COLO668 (cell line): ENCODE measurements around the gene DLG3.
"Not testable (repeated sequence)": the region's sequence is repeated elsewhere in the genome, so short reads cannot be mapped to it uniquely, and the experiment has no call there.

Experiments used
- DNase-seq: peaks from one replicate; lab custom pipeline; 2025; ENCODE audit not compliant: unreplicated experiment; lab: John Stamatoyannopoulos, UW

The DLG3 gene

DNA sequence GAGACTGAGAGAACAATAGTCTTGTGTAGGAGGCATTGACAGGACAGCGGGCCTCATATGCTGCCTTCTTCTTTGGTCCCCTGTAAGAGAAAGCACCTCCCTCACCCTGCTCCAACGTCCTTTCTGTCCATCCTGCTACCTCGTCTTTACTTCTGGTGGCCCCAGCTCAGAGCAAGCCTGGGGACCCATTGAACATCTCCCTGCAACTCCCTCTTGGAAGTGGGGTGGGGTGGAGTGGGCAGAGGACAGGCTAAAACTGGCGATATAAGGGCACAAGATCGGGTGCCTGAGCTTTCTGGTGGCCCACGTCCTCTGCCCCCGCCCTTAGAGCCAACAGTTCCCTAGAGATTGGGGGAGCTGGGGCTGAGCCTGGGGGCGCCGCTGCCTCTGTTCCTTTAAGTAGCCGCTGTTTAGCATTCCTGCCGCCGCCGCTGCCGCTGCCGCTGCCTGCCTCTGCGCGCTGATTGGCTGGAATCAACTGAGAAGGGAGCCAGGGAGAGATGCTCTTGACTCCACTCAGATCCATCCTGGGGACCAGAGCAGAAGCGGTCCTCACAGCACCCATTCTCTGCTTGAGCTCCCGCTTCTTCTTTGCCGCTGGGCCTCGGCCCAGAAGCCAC is at the start of gene DLG3:
DLG3 (plus strand) TSS at position 510 of the 620 bp plus-strand sequence. CDS start 367 bp downstream, outside the sequence.
- DNase-seq: peak; percentile 35

DNA sequence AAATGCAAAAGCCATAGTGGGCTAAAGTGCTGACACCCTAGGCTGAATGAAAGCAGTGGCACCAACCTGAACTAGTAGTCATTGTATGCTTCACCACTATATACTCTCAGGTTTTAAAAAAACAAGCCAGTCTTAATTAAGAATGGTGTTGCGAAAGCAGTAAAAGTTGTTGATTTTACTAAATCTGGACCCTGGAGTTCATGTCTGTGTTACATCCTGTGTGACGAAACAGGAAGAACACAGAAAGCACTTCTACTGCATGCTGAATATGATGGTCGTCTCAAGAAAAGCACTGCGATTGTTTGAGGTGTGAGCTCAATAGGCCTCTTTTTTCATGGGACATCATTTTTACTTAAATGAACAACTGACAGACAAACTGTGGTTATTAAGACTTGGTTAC is 45.7 kb upstream of the DLG3 start:
- no peak for DNase-seq

DNA sequence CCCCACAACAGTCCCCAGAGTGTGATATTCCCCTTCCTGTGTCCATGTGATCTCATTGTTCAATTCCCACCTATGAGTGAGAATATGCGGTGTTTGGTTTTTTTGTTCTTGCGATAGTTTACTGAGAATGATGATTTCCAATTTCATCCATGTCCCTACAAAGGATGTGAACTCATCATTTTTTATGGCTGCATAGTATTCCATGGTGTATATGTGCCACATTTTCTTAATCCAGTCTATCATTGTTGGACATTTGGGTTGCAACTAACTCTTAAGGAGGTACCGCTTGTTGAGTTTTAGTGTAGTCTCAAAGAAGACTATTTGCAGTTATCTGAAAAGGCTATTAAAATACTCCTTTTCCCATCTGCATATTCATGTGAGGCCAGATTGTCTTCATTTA is 44.5 kb upstream of the DLG3 start:
- DNase-seq: not testable (repeated sequence)

DNA sequence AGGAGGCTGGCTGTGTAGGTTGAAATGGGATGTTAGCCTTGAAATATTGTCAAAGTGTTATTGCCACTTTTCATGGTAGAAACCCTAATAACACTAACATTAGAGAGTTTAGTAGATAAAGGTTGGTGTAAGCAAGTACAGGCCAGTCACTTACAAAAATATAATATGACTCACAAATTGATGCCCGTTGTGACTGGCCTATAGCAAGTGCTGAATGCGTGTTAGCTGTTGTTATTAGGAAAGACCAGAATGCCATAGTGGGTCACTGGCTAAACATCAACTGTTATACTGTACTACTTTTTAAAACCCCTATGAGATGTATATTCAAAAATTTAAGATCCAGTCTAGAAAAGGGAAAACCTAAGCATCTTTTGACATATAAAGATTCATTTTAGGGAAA is 41.9 kb upstream of the DLG3 start:
- no peak for DNase-seq

DNA sequence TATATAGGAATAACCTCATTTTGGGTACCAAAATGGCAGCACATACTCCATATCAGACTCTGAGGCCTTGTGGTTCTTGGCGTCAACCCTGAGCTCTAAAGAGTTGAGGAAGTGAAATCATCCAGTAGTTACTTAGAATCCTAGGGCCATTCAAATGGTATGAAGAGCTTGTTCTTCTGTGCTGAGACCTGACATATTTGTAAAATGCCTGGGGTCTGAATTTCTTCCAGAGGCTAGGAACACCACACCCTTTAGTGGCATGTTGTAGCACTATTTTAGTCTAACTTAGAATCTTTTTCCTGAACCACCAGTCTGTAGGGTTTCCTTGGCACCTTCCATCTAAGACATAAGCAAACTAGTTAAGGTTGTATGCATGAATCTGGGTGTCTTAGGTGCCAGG is 39.6 kb upstream of the DLG3 start:
- DNase-seq: no peak

DNA sequence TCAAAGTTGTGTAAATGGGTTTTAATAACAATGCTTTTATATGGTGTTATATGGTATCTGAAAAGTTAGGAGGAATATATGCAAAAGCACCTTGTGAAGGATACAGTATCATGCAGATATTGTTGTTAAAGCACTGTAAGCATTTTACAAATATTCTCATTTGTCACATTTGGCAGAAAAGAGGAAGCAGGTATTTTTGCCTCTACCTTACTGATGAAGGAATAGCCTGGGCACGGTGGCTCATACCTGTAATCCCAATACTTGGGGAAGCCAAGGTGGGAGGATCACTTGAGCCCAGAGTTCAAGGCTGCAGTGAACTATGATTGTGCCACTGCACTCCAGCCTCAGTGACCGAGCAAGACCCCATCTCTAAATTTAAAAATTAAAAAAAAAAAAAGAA is 33.7 kb upstream of the DLG3 start:
- DNase-seq: no peak

DNA sequence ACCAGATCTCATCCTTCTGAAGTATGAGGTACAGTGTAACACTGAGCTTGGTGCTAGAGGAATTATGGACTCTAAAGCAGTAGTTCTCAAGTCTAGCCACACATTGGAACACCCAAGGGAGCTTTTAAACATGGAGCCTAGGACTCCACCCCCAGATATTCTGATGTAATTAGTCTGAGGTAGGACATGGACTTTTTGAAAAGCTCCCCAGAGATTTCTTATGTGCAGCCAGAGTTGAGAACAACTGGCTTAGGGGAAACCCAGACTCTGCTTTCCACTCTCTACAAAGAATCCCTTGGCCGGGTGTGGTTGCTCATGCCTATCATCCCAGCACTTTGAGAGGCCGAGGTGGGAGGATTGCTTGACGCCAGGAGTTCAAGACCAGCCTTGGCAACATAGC is 33.2 kb upstream of the DLG3 start:
- DNase-seq: no peak

DNA sequence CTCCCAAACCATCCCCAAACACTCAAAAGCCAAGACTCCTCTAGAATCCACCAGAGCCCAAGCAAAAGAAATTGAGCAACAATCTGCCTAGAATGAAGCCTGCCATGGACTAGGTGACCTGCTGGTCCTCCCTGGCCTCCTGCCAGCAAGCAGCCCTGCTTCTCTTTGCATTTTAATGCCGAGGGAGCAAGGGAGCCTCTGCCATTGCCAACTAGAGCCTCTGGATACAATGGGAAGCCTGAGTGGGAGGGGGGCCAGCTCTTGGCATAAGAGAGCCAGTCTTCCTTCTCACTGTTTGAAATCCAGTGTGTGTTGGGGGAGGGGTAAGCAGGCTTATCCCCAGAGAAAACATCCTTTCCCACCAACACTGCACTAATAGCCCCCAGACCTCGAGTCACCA is 23.0 kb upstream of the DLG3 start:
- DNase-seq: no peak

DNA sequence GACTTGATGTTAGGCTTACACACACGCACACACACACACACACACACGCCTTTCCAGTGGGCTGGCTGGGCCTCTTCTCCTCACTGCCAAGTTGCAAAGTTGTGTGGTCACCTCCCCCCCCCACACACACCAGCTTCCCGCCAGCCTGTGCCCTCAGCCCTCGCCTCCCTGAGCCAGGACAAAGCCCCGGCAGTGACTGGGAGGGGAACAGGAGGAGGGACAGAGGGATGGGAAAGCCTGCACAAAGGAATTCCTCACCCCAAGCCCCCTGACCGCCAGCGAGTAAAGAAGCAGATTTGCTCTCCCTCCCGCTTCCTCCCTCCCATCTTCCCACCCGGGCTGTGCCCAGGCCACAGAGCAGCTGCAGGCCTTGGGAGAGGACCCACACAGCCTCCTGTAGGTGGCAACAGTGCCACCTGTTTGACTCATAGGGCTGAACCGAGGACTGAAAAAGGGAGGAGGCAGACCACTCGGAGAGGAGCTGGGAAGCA is 21.7 kb upstream of the DLG3 start, which contains the start of gene GDPD2:
GDPD2 (plus strand) TSS at position 464 of the 491 bp plus-strand sequence. CDS start 1,671 bp downstream, outside the sequence.
- DNase-seq: peak; percentile 23

DNA sequence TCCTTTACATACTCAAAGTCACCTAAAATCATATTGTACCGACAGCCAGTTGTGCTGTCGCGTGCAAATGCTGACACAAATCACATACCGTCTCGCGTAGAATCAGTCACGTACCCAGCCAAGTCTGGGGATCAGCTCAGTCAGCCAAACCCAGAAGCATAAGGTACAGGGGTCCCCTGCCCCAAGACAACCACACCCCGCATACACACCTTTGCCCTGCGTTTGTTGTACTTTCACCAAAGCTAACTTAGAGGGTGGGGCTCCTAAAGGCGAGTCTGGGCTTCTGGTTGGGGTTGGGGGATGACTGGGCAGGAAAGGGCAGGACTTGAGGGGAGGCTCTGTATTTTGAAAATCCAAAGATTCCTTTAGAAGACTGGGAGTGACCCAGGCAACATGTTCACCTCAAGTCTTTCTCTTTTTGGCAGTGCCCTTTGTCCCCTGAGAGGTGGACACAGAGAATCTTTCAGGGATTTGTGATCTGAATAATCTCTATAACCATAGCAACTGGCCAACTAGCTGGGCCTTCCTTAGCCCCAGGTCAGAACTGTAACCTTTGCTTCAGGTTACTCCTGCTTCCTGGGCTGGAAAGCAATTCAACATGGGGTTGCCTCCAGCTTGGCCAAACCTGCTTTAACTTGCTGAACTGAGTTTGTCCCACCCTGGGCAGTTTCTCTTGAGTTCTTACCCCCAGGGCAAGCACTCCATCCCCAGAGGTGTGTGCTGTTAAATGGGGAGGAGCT is 20.5 kb upstream of the DLG3 start:
- no peak for DNase-seq

DNA sequence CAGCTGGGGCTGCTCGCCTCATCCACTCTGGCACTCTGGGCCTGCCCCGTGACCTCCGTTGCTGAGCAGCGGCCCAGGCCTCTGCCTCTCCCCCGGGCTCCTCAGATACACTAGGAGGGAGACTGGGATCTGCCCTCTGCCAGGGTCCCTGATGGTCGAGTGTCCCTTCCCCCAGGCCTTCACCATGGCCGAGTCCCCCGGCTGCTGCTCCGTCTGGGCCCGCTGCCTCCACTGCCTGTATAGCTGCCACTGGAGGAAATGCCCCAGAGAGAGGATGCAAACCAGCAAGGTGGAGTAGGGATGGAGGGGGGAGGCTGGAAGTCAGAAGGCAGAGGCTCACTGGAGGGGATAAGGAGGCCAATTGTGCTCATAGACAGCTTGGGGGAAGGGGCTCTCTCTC is 19.8 kb upstream of the DLG3 start:
- no peak for DNase-seq

DNA sequence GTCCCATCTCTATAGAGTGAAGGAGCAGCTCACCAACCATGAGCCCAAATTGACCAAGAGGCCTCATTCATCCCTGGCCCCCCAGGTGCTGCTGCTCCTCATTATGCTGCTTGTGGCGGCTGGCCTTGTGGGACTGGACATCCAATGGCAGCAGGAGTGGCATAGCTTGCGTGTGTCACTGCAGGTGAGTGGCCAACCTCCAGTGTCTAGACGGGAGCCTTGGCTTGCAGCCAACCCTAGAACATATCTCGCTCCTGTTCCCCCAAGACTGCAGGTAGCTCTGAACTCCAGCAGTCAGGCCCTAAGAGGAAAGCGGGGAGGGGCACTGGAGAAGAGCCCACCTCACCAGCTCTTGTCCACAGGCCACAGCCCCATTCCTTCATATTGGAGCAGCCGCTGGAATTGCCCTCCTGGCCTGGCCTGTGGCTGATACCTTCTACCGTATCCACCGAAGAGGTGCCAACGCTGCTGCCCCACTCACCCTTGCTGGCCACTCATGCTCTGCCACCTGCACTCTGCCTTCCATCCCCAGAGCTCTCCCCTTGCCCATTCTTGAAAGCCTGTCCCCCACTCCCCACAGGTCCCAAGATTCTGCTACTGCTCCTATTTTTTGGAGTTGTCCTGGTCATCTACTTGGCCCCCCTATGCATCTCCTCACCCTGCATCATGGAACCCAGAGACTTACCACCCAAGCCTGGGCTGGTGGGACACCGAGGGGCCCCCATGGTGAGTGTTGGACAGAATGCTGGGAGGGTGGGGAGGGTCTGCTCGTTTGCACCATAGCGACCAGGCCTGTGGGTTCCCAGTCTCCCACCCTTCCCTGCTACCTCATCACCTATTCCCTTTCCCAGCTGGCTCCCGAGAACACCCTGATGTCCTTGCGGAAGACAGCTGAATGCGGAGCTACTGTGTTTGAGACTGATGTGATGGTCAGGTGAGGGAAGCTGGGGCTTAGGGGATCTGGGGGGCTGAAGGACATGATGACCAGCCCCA is 18.1 kb upstream of the DLG3 start:
- DNase-seq: no peak

DNA sequence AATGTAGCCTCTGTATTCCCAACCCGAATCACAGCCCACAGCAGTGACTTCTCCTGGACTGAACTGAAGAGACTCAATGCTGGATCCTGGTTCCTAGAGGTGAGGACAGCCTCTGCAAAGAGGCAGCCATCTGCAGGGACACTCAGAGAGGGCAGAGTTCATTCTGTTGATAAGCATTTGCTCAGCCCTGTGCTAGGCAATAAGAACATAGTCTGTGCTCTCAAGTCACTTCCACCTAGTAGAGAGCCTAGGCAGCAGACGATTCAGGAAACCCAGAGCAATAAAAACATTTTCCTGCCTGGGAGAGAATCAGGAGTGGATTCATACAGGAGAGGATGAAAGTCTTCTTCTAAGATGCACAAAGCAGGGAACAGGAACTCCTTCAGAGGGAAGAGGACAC is 17.3 kb upstream of the DLG3 start:
- no peak for DNase-seq

DNA sequence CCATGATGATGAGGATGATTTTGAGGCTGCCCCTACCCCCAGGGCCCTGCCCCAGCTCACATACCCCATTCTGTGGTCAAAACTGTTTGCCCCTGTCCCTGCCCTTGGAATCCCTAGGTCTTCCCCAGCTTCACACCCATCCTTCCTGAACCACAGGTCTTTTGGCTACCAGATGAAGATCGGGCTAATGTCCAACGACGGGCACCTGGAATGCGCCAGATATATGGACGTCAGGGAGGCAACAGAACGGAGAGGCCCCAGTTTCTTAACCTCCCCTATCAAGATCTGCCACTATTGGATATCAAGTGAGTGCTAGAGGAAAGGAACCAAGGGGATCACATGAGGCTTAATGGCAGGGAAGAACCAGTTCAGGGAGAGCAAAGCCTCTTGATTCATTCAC is 14.9 kb upstream of the DLG3 start:
- DNase-seq: no peak

DNA sequence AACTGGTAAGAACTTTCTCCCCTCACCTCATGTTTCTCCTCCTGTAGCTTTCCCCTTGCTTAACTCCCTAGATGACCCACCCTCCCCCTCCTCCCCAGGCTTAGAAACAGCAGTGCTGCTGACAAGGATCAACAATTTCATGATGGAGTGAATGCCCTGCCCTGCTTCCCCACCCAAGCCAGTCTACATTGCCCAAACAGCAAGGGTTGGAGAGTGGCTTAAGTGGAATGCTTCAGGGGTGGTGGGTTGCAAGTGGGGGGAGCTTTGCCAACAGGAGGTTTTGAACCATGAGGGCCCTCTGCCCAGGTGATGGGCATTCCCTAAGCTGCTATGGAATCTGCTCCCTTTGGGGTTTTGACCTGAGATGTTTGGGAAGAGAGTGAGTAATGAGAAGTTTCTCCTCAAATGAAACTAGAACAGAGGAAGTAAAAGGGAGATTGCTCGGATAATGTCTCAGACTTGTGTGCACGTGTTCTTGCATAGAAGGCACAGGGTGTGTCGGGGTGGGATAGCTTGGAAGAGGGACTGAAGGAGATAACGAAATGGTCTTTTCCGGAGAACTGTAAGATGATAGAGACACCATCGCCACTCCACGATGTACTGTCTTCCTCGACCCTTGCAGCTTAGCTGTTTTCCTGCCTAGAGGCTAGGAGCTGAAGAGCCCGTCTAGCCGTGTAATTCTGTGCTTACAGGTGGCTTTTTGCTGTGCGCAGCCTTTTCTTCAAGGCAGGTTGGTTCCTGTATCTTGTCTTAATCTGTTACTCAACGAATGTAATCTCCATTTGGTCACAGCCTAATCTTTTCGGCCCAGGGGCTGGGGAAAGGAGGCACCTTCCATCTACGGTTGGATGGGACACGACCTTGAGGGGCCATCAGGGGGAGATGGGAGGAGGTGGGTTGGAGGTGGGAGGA is 11.4 kb upstream of the DLG3 start:
- no peak for DNase-seq

DNA sequence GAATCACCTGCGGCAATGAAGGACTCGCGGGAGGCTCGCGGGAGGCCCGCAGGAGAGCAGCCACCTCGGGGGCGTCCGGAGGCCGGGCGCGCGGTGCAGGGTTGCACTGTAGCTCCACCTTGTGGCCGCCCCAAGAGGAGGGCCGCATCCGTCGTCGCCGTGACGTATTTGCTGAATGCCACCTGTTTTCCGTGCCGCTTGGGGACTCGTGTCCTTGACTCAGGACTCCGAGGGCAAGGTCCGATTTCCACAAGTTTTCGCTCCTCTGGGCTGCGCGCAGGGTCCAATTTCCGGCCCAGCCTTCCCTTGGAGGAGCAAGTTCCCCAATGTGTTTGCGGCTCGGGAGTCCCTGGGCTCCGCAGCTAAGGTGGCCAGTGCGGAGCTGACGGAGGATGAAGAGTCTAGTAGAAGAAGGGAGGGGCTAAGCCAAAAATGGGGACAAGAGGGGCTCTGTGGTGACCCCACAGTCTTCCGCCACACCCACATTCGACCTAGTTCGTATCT is 10.7 kb upstream of the DLG3 start:
- DNase-seq: peak; percentile 78

DNA sequence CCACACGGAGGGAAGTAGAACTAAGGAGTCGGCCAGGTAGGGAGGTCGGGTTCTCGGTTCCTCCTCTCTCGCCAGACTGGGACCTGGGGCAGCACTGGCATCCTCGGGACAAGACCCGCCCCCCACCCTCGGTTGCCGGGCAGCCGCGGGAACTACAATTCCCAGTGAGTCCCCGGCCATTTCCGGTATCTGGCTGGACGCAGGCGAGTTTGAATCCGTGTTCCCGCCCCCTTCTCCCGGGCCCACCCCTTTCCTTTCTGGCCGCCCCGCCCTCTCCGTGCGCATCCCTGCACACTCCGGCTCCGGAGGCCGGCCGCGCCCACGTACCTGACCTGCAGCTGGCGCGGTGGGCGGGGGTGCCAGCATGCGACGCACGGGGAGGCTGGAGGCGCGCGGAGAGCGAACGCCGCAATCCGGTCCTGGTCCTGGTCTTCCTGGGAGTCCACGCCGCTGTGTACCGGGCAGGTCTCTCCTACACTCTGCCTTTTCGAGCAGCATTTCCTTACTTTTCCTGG is 10.2 kb upstream of the DLG3 start:
- DNase-seq: peak; percentile 93

DNA sequence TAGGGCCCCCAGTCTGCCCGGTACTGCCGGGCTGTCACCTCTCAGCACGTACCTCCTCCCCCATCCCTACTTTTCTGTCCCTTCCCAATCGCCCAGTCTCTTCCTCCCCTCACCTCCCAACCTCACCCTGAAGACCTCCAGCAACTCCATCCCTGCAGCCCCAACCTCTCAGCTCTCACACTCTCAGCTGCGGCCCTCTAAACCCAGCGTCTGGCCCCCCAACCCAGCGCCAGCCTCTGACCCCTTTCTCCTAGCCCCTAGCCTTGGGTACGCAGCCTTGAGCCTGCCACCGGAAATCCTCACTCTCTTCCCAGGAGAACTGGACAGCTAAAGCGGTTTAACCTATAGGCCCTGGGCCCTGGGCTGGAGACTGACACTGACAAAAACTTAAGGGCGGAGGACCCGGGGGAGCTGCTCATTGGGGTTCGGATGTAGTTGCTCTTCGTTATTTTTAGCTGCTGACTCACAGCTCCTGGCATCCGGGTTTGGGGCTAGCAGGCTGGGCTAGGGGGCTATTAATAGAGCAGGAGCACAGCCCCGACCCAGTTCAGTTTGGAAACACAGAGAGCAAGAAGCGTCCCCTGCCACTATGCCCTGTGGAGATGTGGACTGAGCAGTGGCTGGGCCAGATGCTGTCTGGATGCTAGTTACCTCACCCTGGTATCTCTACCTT is 9.6 kb upstream of the DLG3 start:
- DNase-seq: no peak

DNA sequence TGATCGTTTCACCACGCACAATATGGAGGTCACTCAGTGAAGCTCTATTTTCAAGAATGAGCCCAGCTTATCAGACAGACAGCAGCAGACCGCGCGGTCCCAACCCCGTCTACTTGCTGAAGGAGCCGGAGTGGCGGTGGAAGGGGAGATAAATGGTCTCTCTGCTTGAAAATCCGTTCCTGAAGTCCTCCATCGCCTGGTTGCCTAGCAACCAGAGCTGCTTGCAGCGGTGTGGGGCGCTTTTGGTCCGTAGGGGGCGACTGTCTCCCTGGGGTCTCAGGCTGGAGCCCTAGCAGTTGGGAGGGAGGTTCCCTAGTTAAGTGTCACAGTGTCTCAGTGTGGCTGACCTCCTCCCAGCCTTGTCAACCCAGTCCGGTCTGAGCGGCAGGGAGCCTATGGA is 8.3 kb upstream of the DLG3 start:
- DNase-seq: peak; percentile 4
